Smooth muscle cell (in vitro differentiated cells): ENCODE data around the gene TCEAL4. TPM values are rescaled to one million over a fixed set of nuclear protein-coding genes. Genes with fewer than 3 reads are reported as not detected.

Source experiments
- DNase-seq: peaks from one replicate; lab custom pipeline; 2025; ENCODE audit not compliant: unreplicated experiment; lab: John Stamatoyannopoulos, UW
- H2AFZ ChIP-seq: fragments of 200-600 bp; sonication (generic); 2 replicates; pipeline ENCODE4 v1.6.0; 2016; ENCODE audit warnings: antibody characterized with exemption, low read depth, mild to moderate bottlenecking
- H3F3A ChIP-seq: fragments of 200-600 bp; sonication (generic); 2 replicates; pipeline ENCODE4 v1.6.0; 2017; ENCODE audit warnings: antibody characterized with exemption, low read depth
- H3K27ac ChIP-seq: fragments of 200-600 bp; sonication (generic); 2 replicates; pipeline ENCODE4 v1.5.1; 2016; ENCODE audit warnings: low read depth, mild to moderate bottlenecking
- H3K27me3 ChIP-seq: fragments of 200-600 bp; sonication (generic); 2 replicates; pipeline ENCODE4 v1.6.1; 2016; ENCODE audit warnings: low read depth, mild to moderate bottlenecking
- H3K36me3 ChIP-seq: fragments of 200-600 bp; sonication (generic); 2 replicates; pipeline ENCODE4 v1.5.1; 2016; ENCODE audit warnings: low read depth
- H3K4me1 ChIP-seq: fragments of 200-600 bp; sonication (generic); 2 replicates; pipeline ENCODE4 v1.5.1; 2016; ENCODE audit warnings: low read depth
- H3K4me2 ChIP-seq: fragments of 200-600 bp; sonication (generic); 2 replicates; pipeline ENCODE4 v1.6.0; 2016; ENCODE audit warnings: mild to moderate bottlenecking
- H3K4me3 ChIP-seq: fragments of 200-600 bp; sonication (generic); 2 replicates; pipeline ENCODE4 v1.5.1; 2016; ENCODE audit warnings: mild to moderate bottlenecking
- H3K79me2 ChIP-seq: fragments of 200-600 bp; sonication (generic); 2 replicates; pipeline ENCODE4 v1.6.0; 2016; ENCODE audit warnings: low read depth, mild to moderate bottlenecking
- H3K9ac ChIP-seq: fragments of 200-600 bp; sonication (generic); 2 replicates; pipeline ENCODE4 v1.6.0; 2016; ENCODE audit warnings: low read depth
- H3K9me3 ChIP-seq: fragments of 200-600 bp; sonication (generic); replicated peaks from 2 replicates; pipeline ENCODE4 v1.5.1; 2016; ENCODE audit warnings: low read depth
- H4K20me1 ChIP-seq: fragments of 200-600 bp; sonication (generic); 2 replicates; pipeline ENCODE4 v1.6.0; 2016; ENCODE audit warnings: low read depth
- WGBS: methylation state at CpG from one replicate; pipeline ENCODE4 v1.1.7; 2016; ENCODE audit warnings: low lambda C conversion rate; 5-methylcytosine and 5-hydroxymethylcytosine counted together
- polyA plus RNA-seq: library from polyadenylated mRNA; unstranded; fragments of >200 nt; fragmentation: Nextera tagmentation; extraction: Ambion mirVana; gene quantifications from 2 replicates; pipeline ENCODE4 v1.2.1, GENCODE V29; 2016
- total RNA-seq: library from RNA; depleted of rRNA; stranded (reverse); fragments of >200 nt; gene quantifications from 2 replicates; pipeline ENCODE4 v1.2.3, GENCODE V29; 2014
- TF ChIP-seq, protein P1 (sequence below): fragments of 200-600 bp; sonication (generic); IDR thresholded peaks from 2 replicates; pipeline ENCODE4 v1.5.1; 2017; ENCODE audit warnings: borderline replicate concordance, mild to moderate bottlenecking, antibody characterized with exemption; ENCODE audit not compliant: insufficient read depth, poor library complexity, severe bottlenecking

Gene TCEAL4
- total and polyA plus RNA-seq, 2 experiments from 2014 or later = 40.2 to 76.2 TPM

- Histone ChIP-seq H4K20me1 (no peaks in the 10 kb centered on the region), H3K4me1 (no peaks in the 10 kb centered on the region), H3K79me2 (no peaks in the 10 kb centered on the region), H3K36me3 (no peaks in the 10 kb centered on the region), H3K4me3 (no peak overlapping the region), H3K9me3 (no peaks in the 10 kb centered on the region), H3K27me3 (no peaks in the 10 kb centered on the region), H3F3A (no peaks in the 10 kb centered on the region), H3K9ac (no peak overlapping the region), H2AFZ (no peak overlapping the region), H3K4me2 (no peak overlapping the region), H3K27ac (no peak overlapping the region)
- no peak for DNase-seq
- TF ChIP-seq, protein P1, sequence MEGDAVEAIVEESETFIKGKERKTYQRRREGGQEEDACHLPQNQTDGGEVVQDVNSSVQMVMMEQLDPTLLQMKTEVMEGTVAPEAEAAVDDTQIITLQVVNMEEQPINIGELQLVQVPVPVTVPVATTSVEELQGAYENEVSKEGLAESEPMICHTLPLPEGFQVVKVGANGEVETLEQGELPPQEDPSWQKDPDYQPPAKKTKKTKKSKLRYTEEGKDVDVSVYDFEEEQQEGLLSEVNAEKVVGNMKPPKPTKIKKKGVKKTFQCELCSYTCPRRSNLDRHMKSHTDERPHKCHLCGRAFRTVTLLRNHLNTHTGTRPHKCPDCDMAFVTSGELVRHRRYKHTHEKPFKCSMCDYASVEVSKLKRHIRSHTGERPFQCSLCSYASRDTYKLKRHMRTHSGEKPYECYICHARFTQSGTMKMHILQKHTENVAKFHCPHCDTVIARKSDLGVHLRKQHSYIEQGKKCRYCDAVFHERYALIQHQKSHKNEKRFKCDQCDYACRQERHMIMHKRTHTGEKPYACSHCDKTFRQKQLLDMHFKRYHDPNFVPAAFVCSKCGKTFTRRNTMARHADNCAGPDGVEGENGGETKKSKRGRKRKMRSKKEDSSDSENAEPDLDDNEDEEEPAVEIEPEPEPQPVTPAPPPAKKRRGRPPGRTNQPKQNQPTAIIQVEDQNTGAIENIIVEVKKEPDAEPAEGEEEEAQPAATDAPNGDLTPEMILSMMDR = no peak
- 43% methylated on average over 2 of the region's 2 CpGs for WGBS
Observed at GRCh38 chrX:103556963-103557612, 28.2 kb upstream of the TCEAL4 start.

DNA sequence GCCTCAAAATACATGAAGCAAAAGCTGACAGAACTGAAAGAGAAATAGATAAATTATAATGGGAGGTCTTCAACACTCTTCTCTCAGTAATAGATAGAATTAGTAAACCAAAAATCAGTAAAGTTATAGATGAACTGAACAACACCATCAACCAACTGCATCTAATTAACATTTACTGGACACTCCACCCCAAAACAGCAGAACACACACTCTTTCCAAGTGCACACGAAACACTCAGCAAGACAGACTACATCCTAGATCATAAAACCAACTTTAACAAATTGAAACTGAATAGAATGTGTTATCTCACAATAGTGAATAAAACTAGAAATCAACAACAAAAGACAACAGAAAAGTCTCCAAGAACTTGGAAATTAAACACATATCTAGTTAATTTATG is 25.1 kb upstream of the TCEAL4 start:
- no peaks in the 10 kb centered on the region for H3K4me1 ChIP-seq
- DNase-seq = no peak
- TF ChIP-seq, protein P1 = no peak
- H3K36me3 ChIP-seq = no peaks in the 10 kb centered on the region
- H3K9ac ChIP-seq = no peak overlapping the region
- H3K27me3 ChIP-seq = no peaks in the 10 kb centered on the region
- H3F3A ChIP-seq = no peaks in the 10 kb centered on the region
- H3K4me2 ChIP-seq = no peak overlapping the region
- H3K27ac ChIP-seq = no peak overlapping the region
- H2AFZ ChIP-seq = no peak overlapping the region
- no peaks in the 10 kb centered on the region for H3K79me2 ChIP-seq
- WGBS = 61% methylated on average over 1 of the region's 1 CpG
- no peaks in the 10 kb centered on the region for H3K9me3 ChIP-seq
- H4K20me1 ChIP-seq = no peaks in the 10 kb centered on the region
- H3K4me3 ChIP-seq = no peak overlapping the region

- Histone ChIP-seq H3K4me1 (no peaks in the 10 kb centered on the region), H2AFZ (no peak overlapping the region), H3F3A (no peaks in the 10 kb centered on the region), H3K4me2 (no peak overlapping the region), H3K27ac (no peak overlapping the region), H3K36me3 (no peaks in the 10 kb centered on the region), H3K27me3 (no peaks in the 10 kb centered on the region), H4K20me1 (no peaks in the 10 kb centered on the region), H3K79me2 (no peaks in the 10 kb centered on the region), H3K9ac (no peak overlapping the region), H3K4me3 (no peak overlapping the region), H3K9me3 (no peaks in the 10 kb centered on the region)
- 44% methylated on average over 2 of the region's 2 CpGs for WGBS
- TF ChIP-seq, protein P1 = no peak
- no peak for DNase-seq
Observed at GRCh38 chrX:103562801-103563200, 22.5 kb upstream of the TCEAL4 start.

DNA sequence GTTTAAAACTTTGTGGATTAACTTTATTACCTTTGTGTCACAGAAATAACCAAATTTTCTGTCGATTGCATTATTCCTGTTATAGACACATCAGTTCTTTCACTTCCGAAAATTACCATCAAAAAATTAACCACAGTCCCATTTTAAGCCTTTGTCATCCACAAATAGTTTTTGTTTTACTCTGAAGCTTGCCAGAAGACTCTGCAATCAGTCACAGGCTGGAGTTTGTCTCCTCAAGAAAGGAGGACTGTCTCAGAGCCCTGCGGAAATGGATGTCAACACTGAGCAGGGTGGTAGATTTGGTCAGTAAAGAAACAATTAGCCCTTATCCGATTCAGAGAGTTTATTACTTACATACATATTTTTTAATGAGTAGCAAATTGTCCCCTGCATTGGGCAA is 20.1 kb upstream of the TCEAL4 start:
- Histone ChIP-seq H3F3A (no peaks in the 10 kb centered on the region), H3K27ac (no peak overlapping the region), H2AFZ (no peak overlapping the region), H3K9me3 (no peaks in the 10 kb centered on the region), H3K36me3 (no peaks in the 10 kb centered on the region), H3K27me3 (no peaks in the 10 kb centered on the region), H3K4me2 (no peak overlapping the region), H3K4me1 (no peaks in the 10 kb centered on the region), H3K79me2 (no peaks in the 10 kb centered on the region), H3K9ac (no peak overlapping the region), H3K4me3 (no peak overlapping the region), H4K20me1 (no peaks in the 10 kb centered on the region)
- no peak for DNase-seq
- WGBS = 73% methylated on average over 4 of the region's 4 CpGs
- TF ChIP-seq, protein P1 = no peak
